ENCODE data around the gene ALK. TPM values are rescaled to one million over a fixed set of nuclear protein-coding genes. Genes with fewer than 3 reads are reported as not detected.

Gene ALK
- total RNA-seq, 6 donors from 2014 or later = 0.17 to 2.1 (median 0.35) TPM

DNA sequence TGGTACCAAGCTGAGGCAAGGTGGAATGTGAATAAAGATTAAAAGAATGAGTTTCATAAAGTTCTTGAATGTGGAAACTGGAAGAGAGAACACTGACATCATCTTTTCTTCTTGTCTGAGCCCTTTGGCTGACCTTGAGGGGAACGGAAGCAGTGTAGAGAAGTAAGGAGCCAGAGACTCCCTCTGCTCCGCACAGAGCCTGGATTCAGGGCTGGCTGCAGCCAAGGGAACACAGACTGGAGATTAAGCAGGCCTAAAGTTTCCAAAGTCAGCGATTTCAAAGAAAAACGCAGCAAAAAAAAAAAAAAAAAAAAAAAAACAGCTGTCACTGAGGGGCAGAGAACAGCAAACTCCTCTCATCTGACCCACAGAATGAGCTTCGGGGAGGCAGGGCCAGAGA lies 19.3 kb upstream of the ALK start:
- Histone ChIP-seq H3K36me3 (no peaks in the 10 kb centered on the region), H3K27ac (no peak overlapping the region), H3K4me1 (no peaks in the 10 kb centered on the region), H3K4me3 (no peak overlapping the region), H3K9me3 (peaks cover 0 to 2% (median 0%) of the 10 kb centered on the region in 4 donors), H3K27me3 (no peaks in the 10 kb centered on the region)
- TF ChIP-seq POLR2AphosphoS5 (IDR thresholded peaks at IDR 0.05) = no peak
- TF ChIP-seq EP300 (IDR thresholded peaks at IDR 0.05) = no peak
- TF ChIP-seq, protein P1, sequence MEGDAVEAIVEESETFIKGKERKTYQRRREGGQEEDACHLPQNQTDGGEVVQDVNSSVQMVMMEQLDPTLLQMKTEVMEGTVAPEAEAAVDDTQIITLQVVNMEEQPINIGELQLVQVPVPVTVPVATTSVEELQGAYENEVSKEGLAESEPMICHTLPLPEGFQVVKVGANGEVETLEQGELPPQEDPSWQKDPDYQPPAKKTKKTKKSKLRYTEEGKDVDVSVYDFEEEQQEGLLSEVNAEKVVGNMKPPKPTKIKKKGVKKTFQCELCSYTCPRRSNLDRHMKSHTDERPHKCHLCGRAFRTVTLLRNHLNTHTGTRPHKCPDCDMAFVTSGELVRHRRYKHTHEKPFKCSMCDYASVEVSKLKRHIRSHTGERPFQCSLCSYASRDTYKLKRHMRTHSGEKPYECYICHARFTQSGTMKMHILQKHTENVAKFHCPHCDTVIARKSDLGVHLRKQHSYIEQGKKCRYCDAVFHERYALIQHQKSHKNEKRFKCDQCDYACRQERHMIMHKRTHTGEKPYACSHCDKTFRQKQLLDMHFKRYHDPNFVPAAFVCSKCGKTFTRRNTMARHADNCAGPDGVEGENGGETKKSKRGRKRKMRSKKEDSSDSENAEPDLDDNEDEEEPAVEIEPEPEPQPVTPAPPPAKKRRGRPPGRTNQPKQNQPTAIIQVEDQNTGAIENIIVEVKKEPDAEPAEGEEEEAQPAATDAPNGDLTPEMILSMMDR (IDR thresholded peaks at IDR 0.05) = no peak
- no peak for TF ChIP-seq POLR2A (IDR thresholded peaks at IDR 0.05)
- ATAC-seq (ENCODE audit: low FRiP score in 2 of 2) (peak in 1 of 2 donors; percentile 87), DNase-seq (no peak)
- WGBS, 2 donors = 60 to 65% methylated on average over 5 of the region's 5 CpGs

DNA sequence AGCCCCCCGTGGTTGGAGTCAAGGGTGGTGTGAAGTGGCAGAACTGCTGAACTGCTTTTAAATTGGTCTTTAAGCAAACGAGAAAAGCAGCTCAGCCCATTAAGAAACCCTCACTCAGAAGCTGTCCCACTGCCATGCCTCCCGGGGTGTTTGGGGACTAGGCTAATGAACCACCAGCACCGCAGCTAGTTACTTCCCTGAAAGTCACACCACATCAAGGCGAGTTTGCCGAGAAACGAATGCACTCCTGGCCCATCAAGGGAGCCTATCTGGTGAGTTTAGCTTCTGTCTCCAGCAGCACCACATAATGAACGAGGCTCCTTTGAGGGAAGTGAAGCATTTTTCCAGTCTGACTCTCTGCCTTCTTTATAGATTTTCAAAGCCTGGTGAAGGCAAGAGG lies 14.6 kb upstream of the ALK start:
- H3K27ac ChIP-seq = no peak overlapping the region

DNA sequence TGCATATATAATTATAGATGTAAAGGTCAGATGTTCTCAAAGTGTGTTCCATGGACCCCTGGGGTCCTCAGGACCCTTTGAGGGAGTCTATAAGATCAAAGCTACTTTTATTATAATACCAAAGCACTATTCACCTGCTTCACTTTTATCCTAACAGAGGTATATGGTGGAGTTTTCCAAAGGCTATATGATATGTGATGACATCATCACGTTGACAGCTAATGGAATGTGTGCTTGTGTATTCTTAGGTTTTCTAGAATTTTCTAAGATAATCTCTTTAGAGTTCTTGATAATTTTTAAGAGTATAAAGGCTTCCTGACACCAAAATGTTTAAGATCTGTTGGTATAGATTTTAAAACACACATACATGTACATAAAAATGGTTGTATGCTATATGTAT lies 10.4 kb upstream of the ALK start:
- ATAC-seq (ENCODE audit: low FRiP score in 2 of 2) (no peak), DNase-seq (no peak)
- WGBS, 2 donors = 31 to 81% methylated on average over 1 of the region's 1 CpG
- H3K27me3 ChIP-seq = no peaks in the 10 kb centered on the region
- no peak overlapping the region for H3K27ac ChIP-seq
- no peak overlapping the region for H3K4me3 ChIP-seq
- no peaks in the 10 kb centered on the region for H3K4me1 ChIP-seq
- no peaks in the 10 kb centered on the region for H3K9me3 ChIP-seq
- no peak for TF ChIP-seq POLR2AphosphoS5 (IDR thresholded peaks at IDR 0.05)
- no peak for TF ChIP-seq POLR2A (IDR thresholded peaks at IDR 0.05)
- no peak for TF ChIP-seq EP300 (IDR thresholded peaks at IDR 0.05)
- TF ChIP-seq, protein P1 (IDR thresholded peaks at IDR 0.05) = no peak
- no peaks in the 10 kb centered on the region for H3K36me3 ChIP-seq

More for the DNA sequence above, 14.6 kb upstream of the ALK start:
- WGBS, 2 donors = 31 to 65% methylated on average over 3 to 8 of the region's 8 CpGs
- no peaks in the 10 kb centered on the region for H3K36me3 ChIP-seq
- TF ChIP-seq, protein P1 (IDR thresholded peaks at IDR 0.05) = no peak
- TF ChIP-seq EP300 (IDR thresholded peaks at IDR 0.05) = no peak
- TF ChIP-seq POLR2AphosphoS5 (IDR thresholded peaks at IDR 0.05) = no peak
- TF ChIP-seq POLR2A (IDR thresholded peaks at IDR 0.05) = no peak
- DNase-seq (no peak), ATAC-seq (ENCODE audit: low FRiP score in 2 of 2) (no peak)
- no peak overlapping the region for H3K4me3 ChIP-seq
- H3K4me1 ChIP-seq = no peaks in the 10 kb centered on the region
- H3K9me3 ChIP-seq = no peaks in the 10 kb centered on the region
- H3K27me3 ChIP-seq = no peaks in the 10 kb centered on the region

DNA sequence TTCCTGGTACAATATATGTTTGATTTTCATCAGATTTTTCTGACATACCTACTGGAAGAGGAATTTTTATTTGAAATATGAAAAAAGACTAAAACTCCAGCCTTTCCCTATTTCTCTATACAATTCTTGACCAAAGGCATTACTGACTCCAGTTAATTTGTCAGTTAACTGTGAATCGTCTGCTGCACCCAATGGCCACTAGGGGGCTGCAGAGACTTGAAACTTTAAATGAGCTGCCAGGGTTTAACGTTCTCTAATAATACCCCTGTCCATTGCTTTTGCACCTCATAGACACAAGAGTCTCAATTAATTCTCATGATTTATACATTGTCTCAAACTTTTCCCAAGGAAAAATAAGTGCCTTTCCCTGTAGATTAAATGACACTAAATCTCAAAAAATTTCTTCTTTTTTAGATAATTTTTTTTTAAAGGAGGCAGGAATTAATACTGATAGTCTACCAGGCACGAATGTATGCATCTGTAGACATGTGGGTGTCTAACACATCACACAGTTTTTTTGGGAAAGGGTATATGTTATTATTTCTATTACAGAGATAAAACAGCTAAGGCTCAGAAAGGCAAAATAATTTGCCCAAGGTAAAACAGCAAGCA lies 1.8 kb upstream of the ALK start:
- no peak for TF ChIP-seq POLR2AphosphoS5 (IDR thresholded peaks at IDR 0.05)
- TF ChIP-seq, protein P1 (IDR thresholded peaks at IDR 0.05) = peak; percentile 31 to 84 (median 70)
- TF ChIP-seq EP300 (IDR thresholded peaks at IDR 0.05) = no peak
- no peak for TF ChIP-seq POLR2A (IDR thresholded peaks at IDR 0.05)
- no peaks in the 10 kb centered on the region for H3K36me3 ChIP-seq
- H3K4me1 ChIP-seq = peaks cover 16 to 25% (median 23%) of the 10 kb centered on the region in 4 donors
- H3K27me3 ChIP-seq = peaks cover 3 to 27% (median 17%) of the 10 kb centered on the region in 4 donors
- H3K4me3 ChIP-seq = no peak overlapping the region
- DNase-seq = peak in 1 of 2 donors; percentile 46
- no peak overlapping the region for H3K27ac ChIP-seq
- ATAC-seq (ENCODE audit: low FRiP score in 2 of 2) = peak in 1 of 2 donors; percentile 47
- 28 to 32% methylated on average over 3 of the region's 3 CpGs for WGBS, 2 donors
- no peaks in the 10 kb centered on the region for H3K9me3 ChIP-seq

DNA sequence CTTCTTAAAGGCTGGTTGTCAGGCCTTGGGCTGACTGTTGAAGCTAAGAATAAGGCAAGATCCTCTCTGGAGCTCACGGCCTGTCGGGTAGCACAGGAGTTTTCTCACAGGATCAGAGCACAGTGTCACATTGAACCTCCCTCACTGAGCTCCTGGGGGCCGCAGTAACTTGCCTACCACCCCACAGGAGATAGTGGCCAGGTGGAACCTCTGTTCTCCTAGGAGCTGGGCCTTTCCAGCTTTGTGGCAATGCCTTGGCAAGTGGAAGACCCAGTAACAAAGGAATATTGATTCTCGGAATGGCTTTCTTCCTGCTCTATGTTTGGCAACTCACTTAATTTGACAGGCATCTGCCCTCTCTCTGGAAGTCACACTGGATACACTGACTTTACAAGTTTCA lies 1.2 kb upstream of the ALK start:
- TF ChIP-seq POLR2A (IDR thresholded peaks at IDR 0.05) = no peak
- no peak for TF ChIP-seq POLR2AphosphoS5 (IDR thresholded peaks at IDR 0.05)
- TF ChIP-seq, protein P1 (IDR thresholded peaks at IDR 0.05) = no peak
- no peak for TF ChIP-seq EP300 (IDR thresholded peaks at IDR 0.05)
- Histone ChIP-seq H3K27me3 (peaks cover 3 to 27% (median 17%) of the 10 kb centered on the region in 4 donors), H3K36me3 (no peaks in the 10 kb centered on the region), H3K4me3 (no peak overlapping the region), H3K27ac (no peak overlapping the region), H3K4me1 (peaks cover 16 to 25% (median 23%) of the 10 kb centered on the region in 4 donors), H3K9me3 (no peaks in the 10 kb centered on the region)
- DNase-seq (no peak), ATAC-seq (ENCODE audit: low FRiP score in 2 of 2) (no peak)
- 69 to 76% methylated on average over 4 of the region's 4 CpGs for WGBS, 2 donors
